ENCODE data around the gene MIPOL1. TPM values are rescaled to one million over a fixed set of nuclear protein-coding genes. Genes with fewer than 3 reads are reported as not detected.

The MIPOL1 gene
- total and polyA plus RNA-seq, 2 of the 13 experiments (the other 11 are each of a cell fraction or from before 2014, with no cell fraction given), result 8.6 to 34.2 TPM

DNA sequence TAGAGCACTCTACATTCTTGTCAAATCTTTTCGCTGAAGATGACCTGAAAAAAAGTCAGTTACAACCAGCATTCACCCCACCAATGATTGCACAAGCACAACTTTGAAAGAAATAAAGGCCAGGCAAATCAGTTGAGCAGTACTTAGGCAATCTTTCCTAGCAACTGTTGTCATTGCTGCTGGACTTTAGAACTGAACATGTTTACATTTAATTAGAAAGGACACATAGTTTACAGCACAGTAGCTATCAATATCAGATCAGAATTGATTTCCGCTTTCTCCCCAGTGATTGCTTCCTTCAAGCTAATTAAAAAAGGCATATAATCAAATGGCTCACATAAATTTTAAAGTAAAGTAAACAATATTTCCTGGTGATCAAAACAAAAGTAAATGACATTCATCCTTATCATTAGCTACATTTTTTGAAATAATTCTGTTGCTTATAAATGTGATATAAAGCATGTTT, 268.9 kb downstream of the MIPOL1 start (continued):
- TF ChIP-seq ZNF331 (CRISPR knock-in tag; IDR thresholded peaks at IDR 0.05) (peak; percentile 99), ZSCAN31 (CRISPR knock-in tag; IDR thresholded peaks at IDR 0.05; ENCODE audit: low read depth) (peak; percentile 97), TOE1 (CRISPR knock-in tag; IDR thresholded peaks at IDR 0.05) (peak; percentile 97), CREB1 (IDR thresholded peaks at IDR 0.05) (peak; percentile 81), CREB1 (CRISPR knock-in tag; IDR thresholded peaks at IDR 0.05) (peak; percentile 94; the same call in 1 of the 2 replicates), ONECUT2 (CRISPR knock-in tag; IDR thresholded peaks at IDR 0.05) (peak; percentile 95), TRIM24 (CRISPR knock-in tag; IDR thresholded peaks at IDR 0.05) (peak; percentile 94), YY1 (IDR thresholded peaks at IDR 0.05; ENCODE audit: insufficient read depth, insufficient replicate concordance, low read depth, low read length) (peak; percentile 14), CREM (IDR thresholded peaks at IDR 0.05) (peak; percentile 97), CREM (CRISPR knock-in tag; IDR thresholded peaks at IDR 0.05) (no peak), POLR2AphosphoS5 (IDR thresholded peaks at IDR 0.05; ENCODE audit: low read depth, low read length) (no peak), GLI4 (CRISPR knock-in tag; IDR thresholded peaks at IDR 0.05; ENCODE audit: borderline replicate concordance) (peak; percentile 93; the same call in 1 of the 2 replicates), NR3C1 (CRISPR knock-in tag; IDR thresholded peaks at IDR 0.05) (no peak), FOXA1 (IDR thresholded peaks at IDR 0.05) (peak; percentile 99), FOXA1 (CRISPR knock-in tag; IDR thresholded peaks at IDR 0.05) (peak; percentile 100), GFI1 (CRISPR knock-in tag; IDR thresholded peaks at IDR 0.05; ENCODE audit: borderline replicate concordance) (peak; percentile 99), MBD4 (IDR thresholded peaks at IDR 0.05; ENCODE audit: borderline replicate concordance, low read length) (peak; percentile 98; the same call in 1 of the 2 replicates), MATR3 (CRISPR knock-in tag; IDR thresholded peaks at IDR 0.05) (no peak)
- TF ChIP-seq, protein P1, sequence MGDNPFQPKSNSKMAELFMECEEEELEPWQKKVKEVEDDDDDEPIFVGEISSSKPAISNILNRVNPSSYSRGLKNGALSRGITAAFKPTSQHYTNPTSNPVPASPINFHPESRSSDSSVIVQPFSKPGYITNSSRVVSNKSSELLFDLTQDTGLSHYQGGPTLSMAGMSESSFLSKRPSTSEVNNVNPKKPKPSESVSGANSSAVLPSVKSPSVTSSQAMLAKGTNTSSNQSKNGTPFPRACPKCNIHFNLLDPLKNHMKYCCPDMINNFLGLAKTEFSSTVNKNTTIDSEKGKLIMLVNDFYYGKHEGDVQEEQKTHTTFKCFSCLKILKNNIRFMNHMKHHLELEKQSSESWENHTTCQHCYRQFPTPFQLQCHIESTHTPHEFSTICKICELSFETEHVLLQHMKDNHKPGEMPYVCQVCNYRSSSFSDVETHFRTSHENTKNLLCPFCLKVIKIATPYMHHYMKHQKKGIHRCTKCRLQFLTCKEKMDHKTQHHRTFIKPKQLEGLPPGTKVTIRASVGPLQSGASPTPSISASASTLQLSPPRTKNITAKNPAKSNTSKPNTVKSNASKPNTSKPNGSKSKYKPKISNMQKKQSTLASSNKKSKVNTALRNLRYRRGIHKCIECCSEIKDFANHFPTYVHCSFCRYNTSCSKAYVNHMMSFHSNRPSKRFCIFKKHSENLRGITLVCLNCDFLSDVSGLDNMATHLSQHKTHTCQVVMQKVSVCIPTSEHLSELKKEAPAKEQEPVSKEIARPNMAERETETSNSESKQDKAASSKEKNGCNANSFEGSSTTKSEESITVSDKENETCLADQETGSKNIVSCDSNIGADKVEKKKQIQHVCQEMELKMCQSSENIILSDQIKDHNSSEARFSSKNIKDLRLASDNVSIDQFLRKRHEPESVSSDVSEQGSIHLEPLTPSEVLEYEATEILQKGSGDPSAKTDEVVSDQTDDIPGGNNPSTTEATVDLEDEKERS (CRISPR knock-in tag; IDR thresholded peaks at IDR 0.05), result peak; percentile 99
- TF ChIP-seq, protein P2, sequence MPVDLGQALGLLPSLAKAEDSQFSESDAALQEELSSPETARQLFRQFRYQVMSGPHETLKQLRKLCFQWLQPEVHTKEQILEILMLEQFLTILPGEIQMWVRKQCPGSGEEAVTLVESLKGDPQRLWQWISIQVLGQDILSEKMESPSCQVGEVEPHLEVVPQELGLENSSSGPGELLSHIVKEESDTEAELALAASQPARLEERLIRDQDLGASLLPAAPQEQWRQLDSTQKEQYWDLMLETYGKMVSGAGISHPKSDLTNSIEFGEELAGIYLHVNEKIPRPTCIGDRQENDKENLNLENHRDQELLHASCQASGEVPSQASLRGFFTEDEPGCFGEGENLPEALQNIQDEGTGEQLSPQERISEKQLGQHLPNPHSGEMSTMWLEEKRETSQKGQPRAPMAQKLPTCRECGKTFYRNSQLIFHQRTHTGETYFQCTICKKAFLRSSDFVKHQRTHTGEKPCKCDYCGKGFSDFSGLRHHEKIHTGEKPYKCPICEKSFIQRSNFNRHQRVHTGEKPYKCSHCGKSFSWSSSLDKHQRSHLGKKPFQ (CRISPR knock-in tag; IDR thresholded peaks at IDR 0.05; ENCODE audit: insufficient replicate concordance), result peak; percentile 51
- TF ChIP-seq, protein P3, sequence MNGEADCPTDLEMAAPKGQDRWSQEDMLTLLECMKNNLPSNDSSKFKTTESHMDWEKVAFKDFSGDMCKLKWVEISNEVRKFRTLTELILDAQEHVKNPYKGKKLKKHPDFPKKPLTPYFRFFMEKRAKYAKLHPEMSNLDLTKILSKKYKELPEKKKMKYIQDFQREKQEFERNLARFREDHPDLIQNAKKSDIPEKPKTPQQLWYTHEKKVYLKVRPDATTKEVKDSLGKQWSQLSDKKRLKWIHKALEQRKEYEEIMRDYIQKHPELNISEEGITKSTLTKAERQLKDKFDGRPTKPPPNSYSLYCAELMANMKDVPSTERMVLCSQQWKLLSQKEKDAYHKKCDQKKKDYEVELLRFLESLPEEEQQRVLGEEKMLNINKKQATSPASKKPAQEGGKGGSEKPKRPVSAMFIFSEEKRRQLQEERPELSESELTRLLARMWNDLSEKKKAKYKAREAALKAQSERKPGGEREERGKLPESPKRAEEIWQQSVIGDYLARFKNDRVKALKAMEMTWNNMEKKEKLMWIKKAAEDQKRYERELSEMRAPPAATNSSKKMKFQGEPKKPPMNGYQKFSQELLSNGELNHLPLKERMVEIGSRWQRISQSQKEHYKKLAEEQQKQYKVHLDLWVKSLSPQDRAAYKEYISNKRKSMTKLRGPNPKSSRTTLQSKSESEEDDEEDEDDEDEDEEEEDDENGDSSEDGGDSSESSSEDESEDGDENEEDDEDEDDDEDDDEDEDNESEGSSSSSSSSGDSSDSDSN (CRISPR knock-in tag; IDR thresholded peaks at IDR 0.05), result no peak
- TF ChIP-seq, protein P4, sequence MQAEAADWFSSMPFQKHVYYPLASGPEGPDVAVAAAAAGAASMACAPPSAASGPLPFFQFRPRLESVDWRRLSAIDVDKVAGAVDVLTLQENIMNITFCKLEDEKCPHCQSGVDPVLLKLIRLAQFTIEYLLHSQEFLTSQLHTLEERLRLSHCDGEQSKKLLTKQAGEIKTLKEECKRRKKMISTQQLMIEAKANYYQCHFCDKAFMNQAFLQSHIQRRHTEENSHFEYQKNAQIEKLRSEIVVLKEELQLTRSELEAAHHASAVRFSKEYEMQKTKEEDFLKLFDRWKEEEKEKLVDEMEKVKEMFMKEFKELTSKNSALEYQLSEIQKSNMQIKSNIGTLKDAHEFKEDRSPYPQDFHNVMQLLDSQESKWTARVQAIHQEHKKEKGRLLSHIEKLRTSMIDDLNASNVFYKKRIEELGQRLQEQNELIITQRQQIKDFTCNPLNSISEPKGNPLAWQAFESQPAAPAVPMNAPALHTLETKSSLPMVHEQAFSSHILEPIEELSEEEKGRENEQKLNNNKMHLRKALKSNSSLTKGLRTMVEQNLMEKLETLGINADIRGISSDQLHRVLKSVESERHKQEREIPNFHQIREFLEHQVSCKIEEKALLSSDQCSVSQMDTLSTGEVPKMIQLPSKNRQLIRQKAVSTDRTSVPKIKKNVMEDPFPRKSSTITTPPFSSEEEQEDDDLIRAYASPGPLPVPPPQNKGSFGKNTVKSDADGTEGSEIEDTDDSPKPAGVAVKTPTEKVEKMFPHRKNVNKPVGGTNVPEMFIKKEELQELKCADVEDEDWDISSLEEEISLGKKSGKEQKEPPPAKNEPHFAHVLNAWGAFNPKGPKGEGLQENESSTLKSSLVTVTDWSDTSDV (CRISPR knock-in tag; IDR thresholded peaks at IDR 0.05), result no peak
